ACHN (cell line): ENCODE data around the gene CEACAM16.
"Not testable (repeated sequence)": the region's sequence is repeated elsewhere in the genome, so short reads cannot be mapped to it uniquely, and the experiment has no call there.

ENCODE experiments used
- DNase-seq: peaks from one replicate; pipeline ENCODE4 v3.0.0-alpha.2; 2015
- in situ Hi-C: cut with HindIII; loops from 2 replicates; pipeline ENCODE4 v1.10.0; 2017; ENCODE audit warnings: low sequenced_read_pairs, low pct_ligation_motif_present, low pct_unique_long_range_greater_than_20kb

CEACAM16 gene

GRCh38 chr19:44672226-44672625 is 26.7 kb upstream of the CEACAM16 start:
- DNase-seq, result no peak
- in situ Hi-C loops, result no loop called here

GRCh38 chr19:44673510-44673909 is 25.4 kb upstream of the CEACAM16 start:
- in situ Hi-C loops, result no loop called here
- no peak for DNase-seq

- no peak for DNase-seq
- in situ Hi-C loops, result no loop called here
Observed at GRCh38 chr19:44675521-44675920, 23.4 kb upstream of the CEACAM16 start.

GRCh38 chr19:44677019-44677811 is 21.7 kb upstream of the CEACAM16 start:
- in situ Hi-C loops, result no loop called here
- peak; percentile 70 for DNase-seq

- in situ Hi-C loops, result no loop called here
- no peak for DNase-seq
Observed at GRCh38 chr19:44680536-44680935, 18.4 kb upstream of the CEACAM16 start.

GRCh38 chr19:44681992-44682790 is 16.8 kb upstream of the CEACAM16 start:
- DNase-seq, result no peak
- in situ Hi-C loops, result no loop called here

GRCh38 chr19:44682807-44683206 is 16.1 kb upstream of the CEACAM16 start:
- in situ Hi-C loops, result no loop called here
- DNase-seq, result no peak

- no peak for DNase-seq
Observed at GRCh38 chr19:44683434-44684210, 15.3 kb upstream of the CEACAM16 start.

GRCh38 chr19:44684396-44684795 is 14.6 kb upstream of the CEACAM16 start:
- DNase-seq, in situ Hi-C loops: not testable (repeated sequence)

More at GRCh38 chr19:44683434-44684210, 15.3 kb upstream of the CEACAM16 start:
- in situ Hi-C loops, result no loop called here

GRCh38 chr19:44684892-44685863 is 13.8 kb upstream of the CEACAM16 start:
- in situ Hi-C loops, result no loop called here
- peak; percentile 17 for DNase-seq

GRCh38 chr19:44685877-44686276 is 13.1 kb upstream of the CEACAM16 start:
- no peak for DNase-seq
- in situ Hi-C loops, result no loop called here

- in situ Hi-C loops, result no loop called here
Observed at GRCh38 chr19:44686896-44687295, 12.1 kb upstream of the CEACAM16 start.

GRCh38 chr19:44687888-44688287 is 11.1 kb upstream of the CEACAM16 start:
- in situ Hi-C loops, result no loop called here
- no peak for DNase-seq

More at GRCh38 chr19:44686896-44687295, 12.1 kb upstream of the CEACAM16 start:
- DNase-seq, result no peak

- DNase-seq, result peak; percentile 53
- in situ Hi-C loops, result no loop called here
Observed at GRCh38 chr19:44689290-44690130, 9.4 kb upstream of the CEACAM16 start.

- in situ Hi-C loops, result no loop called here
- DNase-seq, result no peak
Observed at GRCh38 chr19:44690131-44690440, 8.9 kb upstream of the CEACAM16 start.

- in situ Hi-C loops, result no loop called here
- no peak for DNase-seq
Observed at GRCh38 chr19:44692379-44692721, 6.6 kb upstream of the CEACAM16 start.

GRCh38 chr19:44694184-44694579 is 4.8 kb upstream of the CEACAM16 start:
- no peak for DNase-seq
- in situ Hi-C loops, result no loop called here
